Measurements from ENCODE around the gene CCDC7.
"Not testable (repeated sequence)": the region's sequence is repeated elsewhere in the genome, so short reads cannot be mapped to it uniquely, and the experiment has no call there.

CCDC7 gene

GRCh38 chr10:32461203-32461602 lies 15.3 kb downstream of the CCDC7 start:
- Mint-ChIP-seq H3K9me3 (no peaks in the 10 kb centered on the region), H3K27me3 (ENCODE audit: low read depth) (no peaks in the 10 kb centered on the region), H3K27ac (no peak overlapping the region), H3K36me3 (ENCODE audit: low read depth) (peaks cover 5% of the 10 kb centered on the region), H3K4me3 (no peak overlapping the region), H3K4me1 (no peaks in the 10 kb centered on the region)
- TF ChIP-seq, protein P1, sequence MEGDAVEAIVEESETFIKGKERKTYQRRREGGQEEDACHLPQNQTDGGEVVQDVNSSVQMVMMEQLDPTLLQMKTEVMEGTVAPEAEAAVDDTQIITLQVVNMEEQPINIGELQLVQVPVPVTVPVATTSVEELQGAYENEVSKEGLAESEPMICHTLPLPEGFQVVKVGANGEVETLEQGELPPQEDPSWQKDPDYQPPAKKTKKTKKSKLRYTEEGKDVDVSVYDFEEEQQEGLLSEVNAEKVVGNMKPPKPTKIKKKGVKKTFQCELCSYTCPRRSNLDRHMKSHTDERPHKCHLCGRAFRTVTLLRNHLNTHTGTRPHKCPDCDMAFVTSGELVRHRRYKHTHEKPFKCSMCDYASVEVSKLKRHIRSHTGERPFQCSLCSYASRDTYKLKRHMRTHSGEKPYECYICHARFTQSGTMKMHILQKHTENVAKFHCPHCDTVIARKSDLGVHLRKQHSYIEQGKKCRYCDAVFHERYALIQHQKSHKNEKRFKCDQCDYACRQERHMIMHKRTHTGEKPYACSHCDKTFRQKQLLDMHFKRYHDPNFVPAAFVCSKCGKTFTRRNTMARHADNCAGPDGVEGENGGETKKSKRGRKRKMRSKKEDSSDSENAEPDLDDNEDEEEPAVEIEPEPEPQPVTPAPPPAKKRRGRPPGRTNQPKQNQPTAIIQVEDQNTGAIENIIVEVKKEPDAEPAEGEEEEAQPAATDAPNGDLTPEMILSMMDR (IDR thresholded peaks at IDR 0.05; ENCODE audit: unreplicated experiment in 3 of 3), result no peak

DNA sequence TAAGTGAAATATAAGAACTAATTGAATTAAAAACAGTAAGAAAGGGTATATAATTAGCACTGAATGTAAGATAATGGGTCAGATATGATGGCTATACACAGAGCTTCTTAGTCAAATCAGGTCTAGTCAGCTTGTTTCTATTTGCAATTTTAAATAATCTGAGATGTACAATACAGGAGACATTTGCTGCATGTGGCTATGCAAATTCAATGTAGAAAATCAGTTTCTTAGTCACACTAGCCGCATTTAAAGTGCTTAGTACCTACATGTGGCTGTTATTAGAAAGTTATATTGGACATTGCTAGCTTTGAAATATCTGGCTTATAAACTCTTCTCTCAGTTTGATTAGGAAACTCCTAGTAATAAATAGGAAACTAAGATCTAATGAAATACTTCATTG lies 25.3 kb downstream of the CCDC7 start:
- no peaks in the 10 kb centered on the region for H3K27me3 Mint-ChIP-seq (ENCODE audit: low read depth)
- no peaks in the 10 kb centered on the region for H3K9me3 Mint-ChIP-seq

DNA sequence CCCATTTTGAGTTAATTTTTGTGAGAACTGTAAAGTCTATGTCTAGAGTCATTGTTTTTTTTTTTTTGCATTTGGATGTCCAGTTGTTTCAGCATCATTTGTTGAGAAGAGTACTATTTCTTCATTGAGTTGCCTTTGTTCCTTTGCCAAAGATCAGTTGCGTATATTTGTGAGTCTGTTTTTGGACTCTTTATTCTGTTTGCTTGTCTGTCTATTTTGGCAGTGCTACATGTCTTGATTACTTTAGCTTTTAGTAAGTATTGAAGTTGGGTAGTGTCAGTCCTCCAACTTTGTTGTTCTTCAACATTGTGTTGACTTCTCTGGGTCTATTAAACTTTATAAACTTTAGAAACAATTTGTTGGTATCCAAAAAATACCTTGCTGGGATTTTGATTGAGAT lies 31.6 kb downstream of the CCDC7 start:
- TF ChIP-seq, protein P1 (IDR thresholded peaks at IDR 0.05; ENCODE audit: unreplicated experiment in 3 of 3), result no peak
- Mint-ChIP-seq H3K27me3 (ENCODE audit: low read depth) (no peaks in the 10 kb centered on the region), H3K36me3 (ENCODE audit: low read depth) (peaks cover 63% of the 10 kb centered on the region), H3K4me1 (no peaks in the 10 kb centered on the region), H3K27ac (no peak overlapping the region), H3K4me3 (no peak overlapping the region), H3K9me3 (peaks cover 10% of the 10 kb centered on the region)

More for the DNA sequence above, 25.3 kb downstream of the CCDC7 start:
- TF ChIP-seq, protein P1 (IDR thresholded peaks at IDR 0.05; ENCODE audit: unreplicated experiment in 3 of 3), result no peak
- no peak overlapping the region for H3K4me3 Mint-ChIP-seq
- peaks cover 35% of the 10 kb centered on the region for H3K36me3 Mint-ChIP-seq (ENCODE audit: low read depth)
- no peaks in the 10 kb centered on the region for H3K4me1 Mint-ChIP-seq
- no peak overlapping the region for H3K27ac Mint-ChIP-seq

- peaks cover 71% of the 10 kb centered on the region for H3K36me3 Mint-ChIP-seq (ENCODE audit: low read depth)
- no peaks in the 10 kb centered on the region for H3K27me3 Mint-ChIP-seq (ENCODE audit: low read depth)
- no peak overlapping the region for H3K4me3 Mint-ChIP-seq
- TF ChIP-seq, protein P1 (IDR thresholded peaks at IDR 0.05; ENCODE audit: unreplicated experiment in 3 of 3), result no peak
- no peak overlapping the region for H3K27ac Mint-ChIP-seq
- peaks cover 35% of the 10 kb centered on the region for H3K9me3 Mint-ChIP-seq
- no peaks in the 10 kb centered on the region for H3K4me1 Mint-ChIP-seq
These were observed 35.7 kb downstream of the CCDC7 start for GRCh38 chr10:32481606-32482005.

DNA sequence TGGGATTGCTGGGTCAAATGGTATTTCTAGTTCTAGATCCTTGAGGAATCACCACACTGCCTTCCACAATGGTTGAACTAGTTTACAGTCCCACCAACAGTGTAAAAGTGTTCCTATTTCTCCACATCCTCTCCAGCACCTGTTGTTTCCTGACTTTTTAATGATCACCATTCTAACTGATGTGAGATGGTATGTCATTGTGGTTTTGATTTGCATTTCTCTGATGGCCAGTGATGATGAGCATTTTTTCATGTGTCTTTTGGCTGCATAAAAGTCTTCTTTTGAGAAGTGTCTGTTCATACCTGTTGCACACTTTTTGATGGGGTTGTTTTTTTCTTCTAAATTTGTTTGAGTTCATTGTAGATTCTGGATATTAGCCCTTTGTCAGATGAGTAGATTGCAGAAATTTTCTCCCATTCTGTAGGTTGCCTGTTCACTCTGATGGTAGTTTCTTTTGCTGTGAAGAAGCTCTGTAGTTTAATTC lies 37.1 kb downstream of the CCDC7 start:
- Mint-ChIP-seq H3K9me3 (peaks cover 41% of the 10 kb centered on the region), H3K36me3 (ENCODE audit: low read depth) (peaks cover 67% of the 10 kb centered on the region)
- H3K27ac Mint-ChIP-seq; H3K4me3 Mint-ChIP-seq; H3K4me1 Mint-ChIP-seq; H3K27me3 Mint-ChIP-seq (ENCODE audit: low read depth): not testable (repeated sequence)

DNA sequence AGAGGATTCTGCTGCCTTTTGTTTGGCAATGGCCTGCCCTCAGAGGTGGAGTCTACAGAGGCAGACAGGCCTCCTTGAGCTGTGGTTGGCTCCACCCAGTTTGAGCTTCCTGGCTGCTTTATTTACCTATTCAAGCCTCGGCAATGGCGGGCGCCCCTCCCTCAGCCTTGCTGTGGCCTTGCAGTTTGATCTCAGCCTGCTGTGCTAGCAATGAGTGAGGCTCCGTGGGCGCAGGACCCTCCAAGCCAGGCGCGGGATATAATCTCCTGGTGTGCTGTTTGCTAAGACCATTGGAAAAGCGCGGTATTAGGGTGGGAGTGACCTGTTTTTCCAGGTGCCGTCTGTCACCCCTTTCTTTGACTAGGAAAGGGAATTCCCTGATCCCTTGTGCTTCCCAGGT lies 42.1 kb downstream of the CCDC7 start:
- H3K4me1 Mint-ChIP-seq, result not testable (repeated sequence)

DNA sequence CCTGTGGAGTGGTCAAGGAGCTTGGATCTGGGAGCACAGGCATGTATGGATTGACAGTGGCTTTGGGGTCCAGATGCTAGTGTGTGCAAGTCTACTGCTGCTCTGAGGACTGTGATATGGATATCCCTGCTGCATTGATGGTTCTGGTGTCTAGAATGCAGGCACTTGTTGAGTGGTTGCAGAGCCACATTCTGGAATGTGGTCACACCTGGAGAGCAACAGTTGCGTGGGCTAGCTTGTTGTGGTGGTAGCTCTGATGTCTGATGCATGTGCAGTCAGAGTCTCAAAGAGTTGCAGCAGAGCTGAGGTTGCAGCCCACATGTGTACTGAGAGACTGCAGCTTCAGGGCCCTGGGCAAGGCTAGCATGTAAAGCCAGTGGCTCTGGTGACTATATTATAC lies 43.2 kb downstream of the CCDC7 start:
- H3K4me1 Mint-ChIP-seq, result no peaks in the 10 kb centered on the region
- no peaks in the 10 kb centered on the region for H3K27me3 Mint-ChIP-seq (ENCODE audit: low read depth)
- H3K4me3 Mint-ChIP-seq, result no peak overlapping the region
- peaks cover 48% of the 10 kb centered on the region for H3K36me3 Mint-ChIP-seq (ENCODE audit: low read depth)
- peaks cover 48% of the 10 kb centered on the region for H3K9me3 Mint-ChIP-seq
- TF ChIP-seq, protein P1 (IDR thresholded peaks at IDR 0.05; ENCODE audit: unreplicated experiment in 3 of 3), result no peak
- H3K27ac Mint-ChIP-seq, result no peak overlapping the region

More for the DNA sequence above, 42.1 kb downstream of the CCDC7 start:
- peaks cover 53% of the 10 kb centered on the region for H3K9me3 Mint-ChIP-seq
- not testable (repeated sequence) for H3K27me3 Mint-ChIP-seq (ENCODE audit: low read depth); H3K27ac Mint-ChIP-seq; H3K4me3 Mint-ChIP-seq
- H3K36me3 Mint-ChIP-seq (ENCODE audit: low read depth), result peaks cover 57% of the 10 kb centered on the region
